Lung (tissue), 12 donors: Measurements from ENCODE around the gene TMEM106B. TPM values are rescaled to one million over a fixed set of nuclear protein-coding genes. Genes with fewer than 3 reads are reported as not detected.

Source experiments
- ATAC-seq: fragments of 200-7000 bp; cut with Tn5 transposase; one replicate; pipeline ENCODE4 v1.9.1; 2020; ENCODE audit warnings: moderate number of reproducible peaks; ENCODE audit not compliant: insufficient read depth, low FRiP score
- DNase-seq, 3 donors: peaks; one replicate each; pipeline ENCODE4 v3.0.0-alpha.2; 2013 to 2017
- H3K27ac ChIP-seq, 2 donors: one replicate each; pipeline ENCODE4 v1.5.1; 2013; ENCODE audit warnings: mild to moderate bottlenecking in 2 of 2, moderate library complexity in 2 of 2, control low read depth in 1 of 2, inconsistent platforms in 1 of 2, low read depth in 1 of 2, low read length in 1 of 2
- H3K27me3 ChIP-seq, 3 donors: one replicate each; pipeline ENCODE4 v1.5.1; 2013; ENCODE audit warnings: low read length in 2 of 3; ENCODE audit not compliant: control insufficient read depth in 3 of 3, insufficient read depth in 3 of 3
- H3K36me3 ChIP-seq, 4 donors: one replicate each; pipeline ENCODE4 v1.5.1; 2013; ENCODE audit warnings: low read length in 4 of 4, mild to moderate bottlenecking in 1 of 4, moderate library complexity in 1 of 4; ENCODE audit not compliant: control insufficient read depth in 4 of 4, insufficient read depth in 4 of 4
- H3K4me1 ChIP-seq, 5 donors: one replicate each; pipeline ENCODE4 v1.5.1; 2013; ENCODE audit warnings: low read length in 5 of 5, mild to moderate bottlenecking in 2 of 5, moderate library complexity in 1 of 5; ENCODE audit not compliant: control insufficient read depth in 5 of 5, insufficient read depth in 5 of 5
- H3K4me3 ChIP-seq: one replicate; pipeline ENCODE4 v1.5.1; 2013; ENCODE audit warnings: mild to moderate bottlenecking, control low read depth, moderate library complexity
- H3K9ac ChIP-seq, 2 donors: one replicate each; pipeline ENCODE4 v1.5.1; 2013; ENCODE audit warnings: low read length in 2 of 2, control low read depth in 1 of 2; ENCODE audit not compliant: insufficient read depth in 1 of 2
- H3K9me3 ChIP-seq, 4 donors: one replicate each; pipeline ENCODE4 v1.5.1; 2013; ENCODE audit warnings: low read length in 3 of 4, mild to moderate bottlenecking in 1 of 4, moderate library complexity in 1 of 4; ENCODE audit not compliant: control insufficient read depth in 4 of 4, insufficient read depth in 3 of 4
- CTCF ChIP-seq: IDR thresholded peaks from 2 replicates; pipeline ENCODE4 v1.5.1; 2012; ENCODE audit warnings: mild to moderate bottlenecking; ENCODE audit errors: control extremely low read depth, extremely low read depth
- WGBS, 2 donors: extraction: QIAGEN DNeasy Blood & Tissue Kit; methylation state at CpG; one replicate each; pipeline ENCODE4 v1.1.7; 2013; 5-methylcytosine and 5-hydroxymethylcytosine counted together
- polyA plus RNA-seq, 2 donors: library from polyadenylated mRNA; stranded (reverse); fragments of 200-250 nt; gene quantifications; one replicate each; pipeline ENCODE4 v1.2.1, GENCODE V29; 2013
- total RNA-seq, 2 donors: library from RNA; depleted of rRNA in 1 of 2; stranded (reverse); fragments of >200 nt in 1 of 2; gene quantifications; one replicate each; pipeline ENCODE4 v1.2.1, GENCODE V29; 2014 to 2021
- donor health status: control.
- donor health status: control.
- donor health status: Bipolar disorder and iron deficiency.
- donor health status: healthy.
- donor health status: DM: yes; HTN: yes; CAD: no.

TMEM106B gene
- total and polyA plus RNA-seq, 4 donors, result 11.8 to 100 (median 24.8) TPM

GRCh38 chr7:12233175-12233574 is 22.1 kb downstream of the TMEM106B start:
- H3K4me3 ChIP-seq, result no peak overlapping the region
- 93 to 96% methylated on average over 2 of the region's 2 CpGs for WGBS, 2 donors
- no peaks in the 10 kb centered on the region for H3K27me3 ChIP-seq
- no peak for DNase-seq
- peaks cover 3 to 21% (median 13%) of the 10 kb centered on the region in 4 donors for H3K36me3 ChIP-seq
- H3K9ac ChIP-seq, result no peak overlapping the region
- H3K4me1 ChIP-seq, result no peaks in the 10 kb centered on the region
- H3K9me3 ChIP-seq, result no peaks in the 10 kb centered on the region
- no peak overlapping the region for H3K27ac ChIP-seq
- ATAC-seq, result no peak
- no peak for TF ChIP-seq CTCF

DNA sequence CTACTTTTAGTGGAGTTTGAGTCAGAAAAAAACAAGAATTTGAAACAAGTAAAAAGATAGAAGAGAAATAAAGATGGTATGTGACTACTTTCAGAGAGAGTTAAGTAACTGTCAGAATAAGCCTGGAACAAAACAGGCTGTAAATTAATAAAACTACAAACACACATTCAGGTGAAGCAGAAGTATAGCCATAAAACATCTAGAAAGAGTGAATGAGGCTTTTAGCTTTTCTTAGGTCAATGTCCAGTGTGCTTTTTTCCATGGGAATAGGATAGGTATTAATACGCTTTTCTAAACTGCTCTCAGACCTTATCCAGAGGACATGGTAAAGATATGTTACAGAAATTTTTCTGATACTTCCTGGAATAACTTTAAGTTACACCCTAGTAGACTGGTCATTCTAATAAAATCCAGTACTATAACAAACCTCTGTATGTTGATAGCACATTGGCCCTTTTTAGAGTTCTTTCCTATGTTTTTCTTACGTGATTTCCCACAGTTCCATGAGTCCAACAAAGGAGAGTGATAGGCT is 23.3 kb downstream of the TMEM106B start:
- DNase-seq (no peak), ATAC-seq (no peak)
- TF ChIP-seq CTCF, result no peak
- Histone ChIP-seq H3K27me3 (no peaks in the 10 kb centered on the region), H3K4me1 (no peaks in the 10 kb centered on the region), H3K36me3 (peaks cover 3 to 28% (median 16%) of the 10 kb centered on the region in 4 donors), H3K27ac (no peak overlapping the region), H3K4me3 (no peak overlapping the region), H3K9ac (no peak overlapping the region), H3K9me3 (peaks cover 0 to 7% (median 0%) of the 10 kb centered on the region in 4 donors)
- 91 to 95% methylated on average over 2 of the region's 2 CpGs for WGBS, 2 donors

GRCh38 chr7:12235970-12236369 is 24.9 kb downstream of the TMEM106B start:
- no peaks in the 10 kb centered on the region for H3K27me3 ChIP-seq
- ATAC-seq (no peak), DNase-seq (no peak)
- H3K4me1 ChIP-seq, result no peaks in the 10 kb centered on the region
- peaks cover 0 to 7% (median 0%) of the 10 kb centered on the region in 4 donors for H3K9me3 ChIP-seq
- WGBS, 2 donors, result 98 to 100% methylated on average over 1 of the region's 1 CpG
- H3K4me3 ChIP-seq, result no peak overlapping the region
- no peak overlapping the region for H3K27ac ChIP-seq
- no peak for TF ChIP-seq CTCF
- no peak overlapping the region for H3K9ac ChIP-seq
- peaks cover 0 to 21% (median 14%) of the 10 kb centered on the region in 4 donors for H3K36me3 ChIP-seq

DNA sequence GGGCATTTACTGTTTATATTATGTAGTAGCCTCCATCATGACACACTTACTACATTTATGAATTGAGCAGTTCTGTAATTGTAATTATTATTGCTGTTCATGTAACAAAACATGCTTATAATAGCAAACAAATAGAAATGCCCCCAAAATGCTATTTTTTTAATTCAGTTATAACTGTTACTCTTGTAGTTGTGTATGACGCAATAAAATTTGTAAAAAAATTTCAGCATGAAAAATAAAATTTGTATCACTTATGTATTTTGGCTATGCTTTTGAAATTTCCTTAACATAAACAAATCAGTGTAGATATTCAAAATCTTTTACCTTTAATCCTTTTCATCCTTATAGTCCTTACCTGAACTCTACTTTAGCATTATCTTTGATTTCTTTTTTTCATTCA is 25.9 kb downstream of the TMEM106B start:
- no peak overlapping the region for H3K4me3 ChIP-seq
- 99 to 100% methylated on average over 1 of the region's 1 CpG for WGBS, 2 donors
- no peaks in the 10 kb centered on the region for H3K27me3 ChIP-seq
- H3K4me1 ChIP-seq, result no peaks in the 10 kb centered on the region
- peaks cover 0 to 21% (median 12%) of the 10 kb centered on the region in 4 donors for H3K36me3 ChIP-seq
- TF ChIP-seq CTCF, result no peak
- no peak overlapping the region for H3K27ac ChIP-seq
- no peak overlapping the region for H3K9ac ChIP-seq
- ATAC-seq, result no peak
- peaks cover 0 to 7% (median 0%) of the 10 kb centered on the region in 4 donors for H3K9me3 ChIP-seq
- no peak for DNase-seq
